IgD-negative memory B cell (primary cell): ENCODE results near the gene MAPK11. TPM values are rescaled to one million over a fixed set of nuclear protein-coding genes. Genes with fewer than 3 reads are reported as not detected.
A peak's percentile ranks its signal among the peaks of the same experiment; 100 is the strongest.

ENCODE experiments used
- H3K27ac Mint-ChIP-seq, 3 donors: one replicate each; pipeline ENCODE4 v1.8.0; 2020 to 2022; ENCODE audit warnings: mild to moderate bottlenecking in 3 of 3, mixed read lengths in 3 of 3, moderate library complexity in 1 of 3
- H3K27me3 Mint-ChIP-seq: one replicate; pipeline ENCODE4 v1.8.0; 2021; ENCODE audit warnings: mixed read lengths
- H3K36me3 Mint-ChIP-seq: one replicate; pipeline ENCODE4 v1.8.0; 2020; ENCODE audit warnings: mild to moderate bottlenecking, mixed read lengths
- H3K4me1 Mint-ChIP-seq, 3 donors: one replicate each; pipeline ENCODE4 v1.8.0; 2020 to 2022; ENCODE audit warnings: mixed read lengths in 3 of 3, mild to moderate bottlenecking in 1 of 3
- H3K4me3 Mint-ChIP-seq, 4 donors: one replicate each; pipeline ENCODE4 v1.8.0; 2020 to 2022; ENCODE audit warnings: mild to moderate bottlenecking in 4 of 4, mixed read lengths in 4 of 4, moderate library complexity in 3 of 4
- H3K9me3 Mint-ChIP-seq, 3 donors: one replicate each; pipeline ENCODE4 v1.8.0; 2020 to 2021; ENCODE audit warnings: mixed read lengths in 3 of 3, mild to moderate bottlenecking in 1 of 3
- polyA plus RNA-seq: library from polyadenylated mRNA; unstranded; fragments of 300-500 nt; fragmentation: Illumina TruSeq; gene quantifications from one replicate; pipeline ENCODE4 v1.2.3, GENCODE V29; 2021

MAPK11 gene
- polyA plus RNA-seq, 1 donor from 2014 or later: 0.59 TPM

DNA sequence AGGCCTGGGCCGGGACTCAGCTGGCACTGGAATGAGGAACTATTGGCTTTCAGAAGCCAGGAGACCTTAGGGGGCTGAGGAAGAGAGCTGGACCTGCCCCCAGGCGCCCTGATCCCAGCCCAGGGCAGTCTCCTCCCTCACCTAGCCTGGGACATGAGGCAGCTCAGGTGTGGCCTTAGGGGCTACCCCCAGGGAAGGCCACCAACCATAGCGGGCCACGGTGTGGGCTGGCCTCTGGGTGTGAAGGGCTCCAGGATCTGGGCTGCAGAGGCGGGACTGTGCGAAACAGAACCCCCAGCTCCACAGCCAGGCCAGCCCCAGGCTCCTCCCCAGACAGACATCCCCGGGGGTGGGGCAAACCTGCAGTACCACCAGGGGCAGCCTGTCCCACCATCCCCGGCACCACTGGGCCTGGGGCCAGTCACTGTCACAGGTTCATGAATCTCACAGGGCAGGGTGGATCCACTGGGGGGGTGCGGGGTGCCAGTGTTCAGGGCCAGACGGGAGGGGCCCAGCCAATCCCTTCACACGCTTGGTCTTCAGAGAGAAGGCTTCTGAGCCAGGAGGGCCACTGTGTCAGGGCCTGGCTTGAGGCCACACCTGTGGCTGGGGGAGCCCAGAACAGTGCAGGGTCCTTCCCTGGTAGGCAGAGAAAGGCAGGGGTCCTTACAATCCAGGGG lies 33.8 kb upstream of the MAPK11 start:
- Mint-ChIP-seq H3K4me1 (peaks cover 17 to 37% (median 31%) of the 10 kb centered on the region in 3 donors), H3K27me3 (peaks cover 13% of the 10 kb centered on the region), H3K9me3 (no peaks in the 10 kb centered on the region), H3K4me3 (peak overlapping the region in 2 of 4 donors; percentile 63 to 91), H3K27ac (peak overlapping the region in 2 of 3 donors; percentile 28 to 68), H3K36me3 (no peaks in the 10 kb centered on the region)

DNA sequence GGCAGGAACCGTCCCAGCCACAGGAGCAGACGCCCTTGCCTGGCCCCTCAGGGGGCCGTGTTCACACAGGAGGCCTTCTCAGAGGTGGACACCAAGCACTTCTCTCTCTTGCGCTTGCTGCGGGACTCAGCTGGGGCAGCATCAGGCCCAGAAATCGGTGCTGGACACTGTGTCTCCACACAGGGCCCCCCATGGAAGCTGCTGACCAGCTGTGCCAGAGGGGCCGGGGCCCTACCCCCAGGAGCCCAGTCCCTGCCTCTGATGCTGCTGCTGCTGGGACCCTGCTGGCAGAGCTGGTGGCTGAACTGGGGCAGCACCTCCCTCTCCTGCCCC lies 33.3 kb upstream of the MAPK11 start:
- H3K27ac Mint-ChIP-seq: peak overlapping the region in 1 of 3 donors; percentile 68

DNA sequence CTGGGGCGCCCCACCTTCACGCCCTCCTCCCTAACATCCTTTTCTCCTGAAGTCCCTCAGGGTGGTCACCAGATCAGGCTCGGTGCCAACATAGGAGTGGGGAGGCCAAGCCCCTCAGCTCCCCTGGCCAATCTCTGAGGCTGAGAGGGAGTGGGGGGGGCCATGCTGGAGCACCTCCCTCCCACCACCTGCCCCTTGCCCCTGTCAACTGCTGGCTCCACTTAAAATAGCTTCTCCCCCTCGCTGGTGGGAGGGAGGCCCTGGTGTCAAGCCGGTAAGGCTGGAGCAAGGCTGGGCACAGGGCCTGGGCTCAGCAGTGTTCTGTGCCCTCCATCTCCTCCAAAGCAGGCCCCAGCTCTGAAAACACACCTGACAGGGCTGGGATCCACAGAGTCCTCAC lies 32.4 kb upstream of the MAPK11 start:
- peak overlapping the region in 1 of 3 donors; percentile 53 for H3K27ac Mint-ChIP-seq
- peak overlapping the region in 1 of 4 donors; percentile 86 for H3K4me3 Mint-ChIP-seq
- H3K4me1 Mint-ChIP-seq: peaks cover 17 to 37% (median 31%) of the 10 kb centered on the region in 3 donors

More for the DNA sequence above, 33.3 kb upstream of the MAPK11 start:
- Mint-ChIP-seq H3K36me3 (no peaks in the 10 kb centered on the region), H3K4me3 (peak overlapping the region in 1 of 4 donors; percentile 33), H3K4me1 (peaks cover 17 to 37% (median 31%) of the 10 kb centered on the region in 3 donors), H3K9me3 (no peaks in the 10 kb centered on the region), H3K27me3 (peaks cover 11% of the 10 kb centered on the region)

DNA sequence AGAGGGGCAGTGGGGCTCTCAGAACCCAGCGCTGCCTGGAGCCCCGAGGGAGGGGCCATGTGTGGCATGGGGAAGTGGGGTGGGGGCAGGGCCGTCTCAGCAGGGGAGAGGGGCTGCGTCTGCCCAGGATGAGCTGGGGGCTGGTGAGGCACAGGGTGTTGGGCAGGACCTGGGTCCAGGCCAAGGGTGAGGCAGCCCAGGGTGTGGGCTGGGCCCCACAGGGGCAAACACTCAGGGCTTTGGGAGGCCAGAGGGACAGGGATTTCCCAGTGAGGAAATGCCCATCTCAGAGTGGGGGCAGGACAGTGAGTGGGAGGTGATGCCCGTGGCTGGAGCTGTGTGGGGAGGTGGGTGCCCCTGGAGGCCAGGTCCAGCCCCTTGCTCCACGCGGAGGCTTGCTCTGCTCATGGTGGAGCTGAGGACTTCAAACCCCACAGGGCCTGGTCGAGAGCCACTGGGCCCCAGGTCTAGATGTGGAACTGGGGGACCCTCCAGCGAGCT lies 31.9 kb upstream of the MAPK11 start:
- Mint-ChIP-seq H3K4me3 (peak overlapping the region; percentile 28 to 82 (median 64)), H3K27me3 (peaks cover 11% of the 10 kb centered on the region), H3K27ac (peak overlapping the region in 1 of 3 donors; percentile 52), H3K9me3 (no peaks in the 10 kb centered on the region), H3K36me3 (no peaks in the 10 kb centered on the region), H3K4me1 (peaks cover 17 to 37% (median 31%) of the 10 kb centered on the region in 3 donors)

More for the DNA sequence above, 32.4 kb upstream of the MAPK11 start:
- Mint-ChIP-seq H3K27me3 (peaks cover 11% of the 10 kb centered on the region), H3K36me3 (no peaks in the 10 kb centered on the region), H3K9me3 (no peaks in the 10 kb centered on the region)

DNA sequence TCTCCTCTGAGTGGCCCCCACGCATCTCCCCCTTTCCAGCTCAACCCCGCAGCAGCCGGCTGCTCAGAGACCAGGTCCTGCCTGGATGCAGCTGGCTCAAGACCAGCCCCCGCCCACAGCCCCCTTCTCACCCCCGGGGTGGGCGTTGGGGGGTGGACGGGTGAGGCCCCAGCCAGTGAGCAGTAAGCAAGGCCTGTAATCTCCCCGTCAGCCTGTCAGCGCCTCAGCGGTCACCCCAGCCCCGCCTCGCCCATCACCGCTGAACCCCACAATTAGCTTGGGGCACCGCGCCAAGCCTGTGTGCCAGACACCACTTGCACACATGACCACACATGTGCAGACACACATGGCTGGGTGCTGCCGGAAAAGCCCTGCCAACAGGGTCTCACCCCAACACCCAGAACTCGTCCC lies 31.4 kb upstream of the MAPK11 start:
- Mint-ChIP-seq H3K36me3 (no peaks in the 10 kb centered on the region), H3K4me3 (peak overlapping the region; percentile 28 to 82 (median 64)), H3K9me3 (no peaks in the 10 kb centered on the region), H3K27ac (peak overlapping the region in 1 of 3 donors; percentile 52), H3K4me1 (peaks cover 17 to 37% (median 31%) of the 10 kb centered on the region in 3 donors), H3K27me3 (peaks cover 11% of the 10 kb centered on the region)

DNA sequence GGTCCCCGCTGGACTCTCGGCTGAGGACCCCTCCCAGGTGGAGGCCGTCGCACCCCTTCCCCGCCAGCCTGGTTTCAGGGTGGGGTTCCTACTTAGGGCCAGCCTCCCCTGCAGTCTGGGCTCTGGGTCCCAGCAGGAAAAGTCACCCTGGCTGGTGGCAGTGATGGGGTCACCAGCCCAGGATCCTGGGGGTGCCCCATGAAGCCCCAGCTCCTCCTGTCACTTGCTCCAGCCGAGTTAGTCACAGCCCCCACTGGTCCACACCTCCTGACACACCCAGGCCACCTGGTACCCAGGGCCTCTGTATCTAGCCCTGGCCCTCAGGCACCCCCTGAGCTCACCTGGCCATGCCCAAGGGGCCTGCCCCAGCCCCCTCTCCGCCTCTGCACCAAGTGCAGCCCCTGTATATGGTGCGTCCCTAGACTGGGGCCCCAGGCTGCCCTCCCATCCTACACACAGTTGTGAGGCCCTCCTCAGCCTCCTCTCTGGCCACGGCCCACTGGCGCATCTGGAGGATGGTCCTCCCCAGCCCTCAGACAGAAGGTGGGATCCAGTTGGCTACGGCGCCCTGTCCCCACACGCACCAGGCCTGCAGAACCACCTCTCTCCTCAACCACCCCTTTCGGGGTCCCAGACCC lies 30.6 kb upstream of the MAPK11 start:
- peak overlapping the region in 1 of 4 donors; percentile 79 for H3K4me3 Mint-ChIP-seq
- peaks cover 5% of the 10 kb centered on the region for H3K27me3 Mint-ChIP-seq
- H3K4me1 Mint-ChIP-seq: peaks cover 10 to 32% (median 25%) of the 10 kb centered on the region in 3 donors
- no peaks in the 10 kb centered on the region for H3K9me3 Mint-ChIP-seq
- peak overlapping the region in 1 of 3 donors; percentile 28 for H3K27ac Mint-ChIP-seq
- no peaks in the 10 kb centered on the region for H3K36me3 Mint-ChIP-seq

DNA sequence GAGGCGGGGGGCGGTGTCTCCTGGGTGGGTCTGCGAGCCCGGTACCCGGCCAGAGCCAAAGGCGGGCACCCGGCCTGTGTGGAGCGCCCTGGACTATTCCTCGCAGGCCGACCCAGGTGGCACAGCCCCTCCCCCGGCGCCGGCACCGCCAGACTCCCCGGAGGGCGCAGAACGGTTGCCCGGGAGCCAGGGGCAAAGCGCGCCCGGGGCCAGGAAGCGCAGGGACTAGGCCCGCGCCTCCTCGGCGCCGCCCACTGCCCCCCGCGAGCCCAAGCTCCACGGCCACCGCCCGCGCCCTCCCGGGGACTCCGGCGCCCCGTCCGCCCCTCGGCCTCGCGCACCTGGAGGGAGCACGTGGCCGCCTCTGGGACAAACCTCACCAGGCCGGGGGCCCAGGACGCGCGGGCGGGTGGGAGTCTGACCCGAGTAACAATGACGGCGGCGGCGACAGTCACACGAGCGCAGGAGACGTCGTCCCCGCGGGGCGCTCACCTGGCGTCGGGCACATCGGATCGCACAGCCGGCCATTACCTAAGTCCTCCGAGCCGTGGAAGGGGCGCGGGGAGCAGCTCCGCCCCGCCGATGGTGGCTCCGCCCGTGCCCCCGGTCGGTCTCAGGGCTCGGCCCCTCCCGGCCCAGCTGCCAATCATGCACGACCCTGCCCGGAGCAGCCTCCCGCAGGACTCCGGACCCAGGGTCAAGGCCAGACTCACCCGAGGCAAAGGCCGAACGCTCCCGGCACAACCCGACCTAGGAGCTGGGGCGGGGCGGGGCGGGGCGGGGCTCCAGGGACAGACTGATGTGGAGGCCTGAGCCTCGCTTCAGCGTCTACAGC lies 29.8 kb upstream of the MAPK11 start:
- no peaks in the 10 kb centered on the region for H3K9me3 Mint-ChIP-seq
- H3K36me3 Mint-ChIP-seq: no peaks in the 10 kb centered on the region
- no peak overlapping the region for H3K27ac Mint-ChIP-seq
- no peak overlapping the region for H3K4me3 Mint-ChIP-seq
- peaks cover 10 to 32% (median 24%) of the 10 kb centered on the region in 3 donors for H3K4me1 Mint-ChIP-seq
- peaks cover 4% of the 10 kb centered on the region for H3K27me3 Mint-ChIP-seq

DNA sequence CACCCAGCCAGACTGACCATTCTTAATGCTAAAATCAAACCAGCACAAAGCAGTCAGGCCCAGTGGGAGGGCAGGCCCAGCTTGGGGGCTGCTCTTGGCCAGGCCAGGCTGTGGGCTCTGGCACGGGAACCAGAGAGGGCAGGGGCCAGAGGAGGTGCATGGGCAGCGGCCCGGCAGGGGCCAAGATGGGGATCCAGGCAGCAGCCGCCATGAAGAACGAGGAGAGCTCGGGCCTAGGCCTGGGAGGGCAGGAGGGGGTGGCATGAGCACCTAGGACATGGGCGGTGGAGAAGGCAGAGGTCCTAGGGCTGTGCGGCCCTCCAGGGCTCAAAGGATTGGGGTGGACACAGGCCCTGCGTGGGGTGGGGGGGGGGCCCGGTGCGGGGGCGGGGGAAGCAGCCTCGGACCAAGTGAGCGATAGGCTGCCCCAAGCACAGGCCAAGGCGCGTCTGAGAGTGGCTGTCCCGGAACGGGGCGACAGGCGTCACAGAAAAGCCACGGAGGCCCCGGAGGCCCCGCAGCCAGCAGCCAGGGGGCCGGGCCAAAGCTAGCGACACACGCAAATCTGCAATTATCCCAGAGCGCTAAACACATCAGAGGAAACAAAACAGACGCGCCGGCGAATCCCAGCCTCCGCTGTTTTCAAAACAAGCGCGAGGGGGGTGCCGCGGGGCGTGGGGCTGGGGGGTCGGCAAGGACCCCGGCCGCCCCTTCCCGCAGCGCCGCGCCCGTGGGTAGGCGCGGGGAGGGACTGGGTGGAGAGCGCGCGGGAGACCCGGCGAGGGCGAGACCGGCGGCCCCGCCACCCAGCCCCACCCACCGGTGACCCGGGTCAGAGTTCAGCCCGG lies 29.0 kb upstream of the MAPK11 start:
- H3K4me1 Mint-ChIP-seq: peaks cover 7 to 25% (median 17%) of the 10 kb centered on the region in 3 donors

DNA sequence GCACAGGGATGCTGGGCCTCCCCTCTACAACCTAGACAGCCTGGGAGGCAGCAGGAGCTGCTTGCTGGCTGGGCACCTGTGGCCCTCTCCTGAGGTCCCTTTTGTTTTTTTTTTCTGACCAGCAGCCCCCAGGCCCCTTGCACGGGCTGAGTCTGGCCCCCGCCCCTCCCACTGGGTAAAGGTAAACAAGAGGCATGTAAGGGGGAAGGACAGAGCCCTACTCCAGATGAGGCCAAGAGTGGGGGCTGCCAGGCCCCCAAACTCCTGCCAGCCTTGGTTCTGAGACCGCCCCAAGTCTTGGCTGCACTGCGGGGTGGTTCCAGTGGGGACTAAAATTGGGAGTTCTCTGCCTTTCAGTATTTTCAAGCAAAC lies 28.1 kb upstream of the MAPK11 start:
- Mint-ChIP-seq H3K4me1 (peaks cover 5 to 21% (median 15%) of the 10 kb centered on the region in 3 donors), H3K4me3 (no peak overlapping the region), H3K36me3 (no peaks in the 10 kb centered on the region), H3K27ac (no peak overlapping the region), H3K27me3 (peaks cover 4% of the 10 kb centered on the region), H3K9me3 (no peaks in the 10 kb centered on the region)

More for the DNA sequence above, 29.0 kb upstream of the MAPK11 start:
- Mint-ChIP-seq H3K36me3 (no peaks in the 10 kb centered on the region), H3K27ac (no peak overlapping the region), H3K4me3 (peak overlapping the region in 1 of 4 donors; percentile 49), H3K9me3 (no peaks in the 10 kb centered on the region), H3K27me3 (peaks cover 4% of the 10 kb centered on the region)

DNA sequence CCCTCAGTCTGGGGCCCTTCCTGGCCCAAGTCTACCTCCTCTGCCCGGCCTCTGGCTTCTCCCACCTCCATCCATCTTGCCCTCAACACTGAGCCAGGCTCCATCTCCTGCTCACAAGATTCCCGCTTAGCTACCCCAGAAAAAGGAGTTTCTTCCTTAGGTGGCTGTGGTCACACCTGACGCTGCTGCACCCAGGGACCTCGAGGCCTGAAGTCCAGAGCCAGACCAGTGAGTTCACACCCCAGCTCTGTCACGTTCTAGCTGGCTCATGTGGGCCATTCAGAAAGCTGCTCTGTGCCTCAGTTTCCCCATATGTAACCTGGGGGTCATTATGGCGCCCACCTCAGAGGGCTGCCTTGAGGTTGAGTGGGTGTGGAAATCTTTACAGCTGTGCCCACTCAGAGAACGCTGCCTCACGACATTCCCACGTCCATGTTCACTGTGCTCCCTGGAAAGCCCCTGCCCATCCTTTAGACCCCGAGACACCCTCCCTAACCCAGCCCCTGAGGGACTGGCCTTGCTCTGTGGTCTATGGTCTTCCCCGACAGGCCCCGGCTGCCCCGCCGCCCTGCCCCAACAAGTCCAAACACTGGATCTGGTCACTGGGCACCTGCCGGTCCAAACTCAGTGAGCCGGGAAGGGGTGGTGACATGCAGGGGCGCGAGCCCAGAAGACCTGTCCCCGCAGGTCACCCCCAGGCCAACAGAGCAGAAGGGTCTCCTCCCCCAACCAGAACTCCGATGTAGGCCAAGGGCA lies 27.5 kb upstream of the MAPK11 start:
- no peaks in the 10 kb centered on the region for H3K9me3 Mint-ChIP-seq
- H3K4me1 Mint-ChIP-seq: peaks cover 7 to 18% (median 14%) of the 10 kb centered on the region in 3 donors
- H3K36me3 Mint-ChIP-seq: no peaks in the 10 kb centered on the region
- H3K27me3 Mint-ChIP-seq: peaks cover 8% of the 10 kb centered on the region
- no peak overlapping the region for H3K27ac Mint-ChIP-seq
- H3K4me3 Mint-ChIP-seq: peak overlapping the region in 1 of 4 donors; percentile 72

DNA sequence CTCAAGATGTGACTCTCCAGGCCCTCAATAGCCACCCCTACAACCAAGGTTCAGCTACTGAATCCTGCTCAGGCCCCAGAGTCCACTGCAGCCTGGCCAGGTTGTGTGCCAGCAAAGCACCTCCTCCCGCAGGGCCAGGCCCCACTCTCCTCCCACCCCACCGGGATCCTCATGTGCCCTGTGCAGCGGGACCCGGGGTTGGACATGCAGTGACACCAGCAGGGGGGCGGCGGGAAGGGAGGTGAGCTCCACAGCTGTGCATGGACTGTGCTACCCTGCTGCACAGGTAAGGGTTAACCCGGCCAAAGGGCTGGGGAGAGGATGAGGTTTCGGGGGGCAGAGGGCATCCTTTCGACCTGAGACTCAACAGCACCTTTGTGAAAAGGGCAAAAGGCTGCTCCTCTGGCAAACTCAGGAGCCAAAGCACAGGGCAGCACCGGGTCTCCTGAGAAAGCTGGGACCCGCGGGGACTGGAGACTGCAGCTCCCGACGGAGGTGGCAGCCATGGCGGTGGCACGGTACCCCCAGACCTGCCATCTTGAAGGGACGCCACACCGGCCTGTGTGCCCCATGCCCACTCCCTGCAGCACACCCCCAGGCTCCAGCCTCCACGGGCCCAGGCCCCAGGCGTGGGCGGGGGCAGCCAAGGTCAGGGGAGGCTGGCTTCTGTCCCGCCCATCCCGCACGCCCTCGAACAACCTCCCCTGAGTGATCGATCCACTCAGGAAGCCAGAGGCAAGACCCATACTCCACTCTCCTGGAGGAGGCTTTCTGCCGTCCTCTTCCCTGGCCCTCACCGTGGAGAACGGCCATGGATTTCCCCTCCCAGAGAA lies 26.7 kb upstream of the MAPK11 start:
- Mint-ChIP-seq H3K4me1 (peaks cover 14 to 19% (median 18%) of the 10 kb centered on the region in 3 donors), H3K27ac (no peak overlapping the region), H3K9me3 (no peaks in the 10 kb centered on the region), H3K27me3 (peaks cover 14% of the 10 kb centered on the region), H3K36me3 (no peaks in the 10 kb centered on the region), H3K4me3 (peak overlapping the region in 1 of 4 donors; percentile 72)

DNA sequence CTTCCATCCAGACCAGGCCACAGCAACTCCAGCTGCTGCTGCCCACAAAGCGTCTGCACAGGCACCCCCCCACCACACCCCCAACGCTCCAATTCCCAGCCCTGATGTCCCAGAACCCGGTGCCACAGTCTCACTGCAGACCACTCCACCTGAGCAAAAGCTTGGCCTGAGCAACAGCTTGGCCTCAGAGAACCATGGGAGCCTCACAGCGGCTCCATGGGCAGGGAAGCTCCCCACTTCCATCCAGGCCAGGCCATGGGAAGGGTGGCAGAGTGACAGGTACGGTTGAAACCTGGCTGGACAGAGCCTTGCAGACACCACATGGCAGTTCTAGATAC lies 24.1 kb upstream of the MAPK11 start:
- no peaks in the 10 kb centered on the region for H3K9me3 Mint-ChIP-seq
- H3K27me3 Mint-ChIP-seq: peaks cover 10% of the 10 kb centered on the region
- no peaks in the 10 kb centered on the region for H3K36me3 Mint-ChIP-seq
- peak overlapping the region in 2 of 3 donors; percentile 18 to 80 for H3K27ac Mint-ChIP-seq
- peak overlapping the region in 2 of 4 donors; percentile 17 to 82 for H3K4me3 Mint-ChIP-seq
- H3K4me1 Mint-ChIP-seq: peaks cover 10 to 20% (median 15%) of the 10 kb centered on the region in 3 donors
